Measurements from ENCODE around the gene ITGA1. TPM values are rescaled to one million over a fixed set of nuclear protein-coding genes. Genes with fewer than 3 reads are reported as not detected.

ITGA1 gene
- total and polyA plus RNA-seq, 2 of the 8 experiments (the other 6 are each of a cell fraction or from before 2014, with no cell fraction given): 2.3 to 9.0 TPM

DNA sequence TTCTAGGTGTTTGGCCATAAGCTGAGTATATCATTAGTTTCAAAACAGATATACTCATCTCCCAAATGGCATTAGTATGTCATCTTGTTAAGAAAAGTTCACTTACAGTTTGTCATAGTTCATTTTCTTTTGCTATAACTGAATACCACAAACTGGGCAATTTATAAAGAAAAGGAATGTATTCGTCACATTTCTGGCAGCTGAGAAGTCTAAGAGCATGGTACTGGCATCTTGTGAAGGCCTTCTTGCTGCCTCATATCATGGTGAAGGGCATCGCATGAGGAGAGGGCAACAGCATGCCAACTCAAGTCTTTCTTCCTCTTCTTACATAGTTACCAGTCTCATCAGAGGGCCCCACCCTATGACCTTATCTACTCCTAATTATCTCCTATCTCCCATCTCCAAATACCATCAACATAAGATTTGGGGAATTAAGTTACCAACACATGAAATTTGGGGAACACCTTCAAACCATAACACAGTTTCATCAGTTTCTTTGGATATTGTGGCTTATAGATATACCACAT lies 20.4 kb upstream of the ITGA1 start (continued):
- no peak for TF ChIP-seq EZH2 (IDR thresholded peaks at IDR 0.05; ENCODE audit: low read depth, low read length, severe bottlenecking)
